Measurements from ENCODE around the gene FOLR1. TPM values are rescaled to one million over a fixed set of nuclear protein-coding genes. Genes with fewer than 3 reads are reported as not detected.

FOLR1 gene
- not detected in 5 replicates for total RNA-seq (2022; extraction: Qiagen RNA extraction; ENCODE audit: low read depth)

DNA sequence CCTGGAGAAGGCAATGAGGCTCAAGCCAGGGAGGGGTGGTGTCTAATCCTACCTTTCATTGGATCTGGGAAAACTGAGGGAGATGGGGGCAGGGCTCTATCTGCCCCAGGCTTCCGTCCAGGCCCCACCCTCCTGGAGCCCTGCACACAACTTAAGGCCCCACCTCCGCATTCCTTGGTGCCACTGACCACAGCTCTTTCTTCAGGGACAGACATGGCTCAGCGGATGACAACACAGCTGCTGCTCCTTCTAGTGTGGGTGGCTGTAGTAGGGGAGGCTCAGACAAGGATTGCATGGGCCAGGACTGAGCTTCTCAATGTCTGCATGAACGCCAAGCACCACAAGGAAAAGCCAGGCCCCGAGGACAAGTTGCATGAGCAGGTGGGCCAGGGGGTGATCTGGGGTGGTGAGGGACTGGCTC is at the start of gene FOLR1:
FOLR1 (plus strand) TSS at position 180 of the 421 bp plus-strand sequence; CDS start at position 214, 34 bp downstream.

DNA sequence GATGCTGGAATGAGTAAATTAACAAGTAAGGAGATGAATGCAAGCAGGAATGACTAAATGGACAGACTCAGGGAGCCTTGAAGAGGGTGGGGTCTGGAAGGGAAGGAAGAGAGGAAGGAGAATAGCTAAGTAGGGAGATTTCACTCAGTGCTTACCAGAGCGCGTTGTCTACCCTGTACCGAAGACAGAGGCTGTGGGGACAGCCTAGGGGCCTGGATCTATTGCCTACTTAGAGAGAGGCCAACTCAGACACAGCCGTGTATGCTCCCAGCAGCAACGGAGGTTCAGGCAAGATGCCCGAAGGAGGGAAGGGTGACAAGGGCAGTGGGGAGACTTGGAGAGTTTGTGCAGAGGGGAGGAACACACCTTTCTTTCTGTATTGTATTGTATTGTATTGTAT is 24.7 kb downstream of the FOLR1 start, which contains the start of gene FOLR2:
FOLR2 (plus strand) TSS at position 157 of the 400 bp plus-strand sequence. CDS start 1,791 bp downstream, outside the sequence.

DNA sequence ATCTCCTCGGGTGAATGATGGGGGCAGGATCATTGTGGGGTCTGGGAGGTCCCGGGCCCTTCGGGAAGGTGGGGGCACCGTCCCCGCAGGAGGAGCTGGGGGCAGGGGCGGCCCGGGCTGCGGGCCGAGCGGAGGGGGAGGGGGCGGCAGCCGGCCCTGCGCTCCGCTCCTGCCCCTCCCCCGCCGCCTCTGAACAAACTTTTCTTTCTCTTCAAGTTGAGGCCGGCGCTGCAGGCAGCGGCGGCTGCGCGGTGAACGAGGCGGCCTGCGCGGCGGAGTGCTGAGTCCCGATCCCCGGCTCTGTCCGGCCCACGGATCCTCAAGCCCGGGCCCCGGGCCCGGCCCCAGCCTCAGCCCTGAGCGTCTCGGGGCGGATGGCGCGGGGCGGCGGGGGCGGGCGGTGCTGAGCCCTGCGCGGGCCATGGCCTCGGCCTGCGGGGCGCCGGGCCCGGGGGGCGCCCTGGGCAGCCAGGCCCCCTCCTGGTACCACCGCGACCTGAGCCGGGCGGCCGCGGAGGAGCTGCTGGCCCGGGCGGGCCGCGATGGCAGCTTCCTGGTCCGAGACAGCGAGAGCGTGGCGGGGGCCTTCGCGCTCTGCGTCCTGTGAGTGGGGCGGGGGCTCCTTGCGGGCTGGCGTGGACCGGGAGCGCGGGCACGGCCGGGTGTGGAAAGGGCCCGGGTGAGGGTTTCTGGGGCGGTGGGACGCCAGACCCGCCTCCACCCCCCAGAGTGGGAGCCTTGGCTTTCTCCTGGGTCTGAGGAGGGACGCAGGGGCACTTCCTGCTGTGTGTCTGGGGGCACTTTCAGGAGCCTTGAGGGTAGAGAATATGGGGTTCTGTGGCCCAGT is 32.8 kb downstream of the FOLR1 start, which contains the start of gene INPPL1:
INPPL1 (plus strand) TSS at position 204 of the 847 bp plus-strand sequence; CDS start at position 422, 218 bp downstream.

DNA sequence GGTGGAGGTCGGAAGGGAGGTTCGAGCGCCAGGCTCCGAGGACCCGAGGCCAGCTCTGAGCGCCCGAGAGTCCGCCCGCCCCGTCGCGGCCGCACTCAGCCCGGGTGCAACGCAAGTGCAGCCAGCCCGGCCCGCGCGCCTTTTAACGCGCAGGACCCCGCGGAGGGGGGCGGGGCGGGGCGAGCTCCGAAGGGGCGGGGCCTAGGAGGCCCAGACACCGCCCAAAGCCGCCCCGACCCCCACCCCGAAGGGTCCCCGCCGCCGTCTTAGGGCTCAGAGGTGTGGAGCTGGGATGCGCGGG is 52.1 kb downstream of the FOLR1 start, which contains the start of gene PHOX2A:
PHOX2A (minus strand) TSS at position 117 of the 301 bp plus-strand sequence. CDS start 172 bp downstream, outside the sequence.

Other genes starting within 250 kb of the FOLR1 start
- gene IL18BP, start 193.2 kb upstream of the FOLR1 start, total RNA-seq (2022; extraction: Qiagen RNA extraction; ENCODE audit: low read depth): 3.6 to 4.9 TPM (median 4.2 TPM) in 5 replicates
- 56.8 to 73.1 TPM (median 68.2 TPM) in 5 replicates for gene NUMA1, start 111.6 kb upstream of the FOLR1 start, total RNA-seq (2022; extraction: Qiagen RNA extraction; ENCODE audit: low read depth)
- gene LRRC51, start 111.3 kb upstream of the FOLR1 start, total RNA-seq (2022; extraction: Qiagen RNA extraction; ENCODE audit: low read depth): 7.0 to 14.6 TPM (median 7.8 TPM) in 5 replicates
- gene LAMTOR1, start 88.8 kb upstream of the FOLR1 start, total RNA-seq (2022; extraction: Qiagen RNA extraction; ENCODE audit: low read depth): 119 to 171 TPM (median 141 TPM) in 5 replicates
- gene TOMT, start 86.2 kb upstream of the FOLR1 start, total RNA-seq (2022; extraction: Qiagen RNA extraction; ENCODE audit: low read depth): not detected in 5 replicates
- gene ANAPC15, start 79.4 kb upstream of the FOLR1 start, total RNA-seq (2022; extraction: Qiagen RNA extraction; ENCODE audit: low read depth): 77.9 to 99.4 TPM (median 91.3 TPM) in 5 replicates
- gene FOLR3, start 56.4 kb upstream of the FOLR1 start, total RNA-seq (2022; extraction: Qiagen RNA extraction; ENCODE audit: low read depth): 0.17 to 0.70 TPM (median 0.22 TPM) in 3 of 5 replicates, not detected in the others
- gene FOLR2, start 24.7 kb downstream of the FOLR1 start, total RNA-seq (2022; extraction: Qiagen RNA extraction; ENCODE audit: low read depth): not detected in 5 replicates
- 57.2 to 83.7 TPM (median 69.6 TPM) in 5 replicates for gene INPPL1, start 32.6 kb downstream of the FOLR1 start, total RNA-seq (2022; extraction: Qiagen RNA extraction; ENCODE audit: low read depth)
- not detected in 5 replicates for gene PHOX2A, start 52.0 kb downstream of the FOLR1 start, total RNA-seq (2022; extraction: Qiagen RNA extraction; ENCODE audit: low read depth)
- 12.2 to 21.9 TPM (median 15.7 TPM) in 5 replicates for gene CLPB, start 242.4 kb downstream of the FOLR1 start, total RNA-seq (2022; extraction: Qiagen RNA extraction; ENCODE audit: low read depth)

All from A549 treated with RU486 at 1 μM for 4 hours (cell line).